AG04449 (cell line): ENCODE data around the gene MEIS1.

ENCODE experiments used
- CTCF ChIA-PET: fragments of 350-600 bp; formaldehyde crosslinking; extraction: SDS; loops from one replicate; lab custom pipeline; 2021; ENCODE audit warnings: antibody characterized with exemption; lab: Yijun Ruan, JAX
- POLR2A ChIA-PET: fragments of 400-600, 350-600 bp; formaldehyde crosslinking; extraction: SDS; loops from one replicate; lab custom pipeline; 2020; ENCODE audit warnings: antibody characterized with exemption, inconsistent platforms; lab: Yijun Ruan, JAX
- DNase-seq: peaks from one replicate; pipeline ENCODE4 v3.0.0-alpha.2; 2010; ENCODE audit warnings: low read depth, low spot score
- H3K4me3 ChIP-seq: 2 replicates; pipeline ENCODE4 v1.5.1; 2011; ENCODE audit warnings: low read depth, mild to moderate bottlenecking, control low read depth, low read length
- CTCF ChIP-seq: IDR thresholded peaks from one replicate; pipeline ENCODE4 v1.5.1; 2011; ENCODE audit warnings: mild to moderate bottlenecking, moderate library complexity, low read length, control low read depth, inconsistent platforms; ENCODE audit not compliant: insufficient read depth; ENCODE audit errors: missing control alignments

Gene MEIS1

GRCh38 chr2:66441581-66442320, 6.8 kb downstream of the MEIS1 start:
- DNase-seq, result no peak
- no peak for TF ChIP-seq CTCF
- H3K4me3 ChIP-seq, result peak overlapping the region; percentile 67
- CTCF ChIA-PET, result interaction anchor here (1.5 to 2.9 kb wide), 2 partner anchors 13 to 133 kb away, joined by 4 to 11 read pairs; no protein-coding TSS in a partner anchor
- POLR2A ChIA-PET, result interaction anchor here (0.6 to 0.7 kb wide), 3 partner anchors 133 to 481 kb away, joined by 3 to 5 read pairs (median 3); no protein-coding TSS in a partner anchor

GRCh38 chr2:66442516-66443185, 7.7 kb downstream of the MEIS1 start:
- no peak for DNase-seq
- peak overlapping the region; percentile 24 for H3K4me3 ChIP-seq
- TF ChIP-seq CTCF, result no peak
- POLR2A ChIA-PET, result interaction anchor here (5.8 kb wide), 1 partner anchor 8 kb away, joined by 55 read pairs; the partner anchor contains the start of gene MEIS1
- CTCF ChIA-PET, result interaction anchor here (0.6 to 2.0 kb wide), 4 partner anchors 9 to 773 kb away, joined by 3 to 5 read pairs (median 3); no protein-coding TSS in a partner anchor

- peak overlapping the region; percentile 53 for H3K4me3 ChIP-seq
- no peak for TF ChIP-seq CTCF
- CTCF ChIA-PET, result interaction anchor here (0.6 to 2.0 kb wide), 5 partner anchors 7 to 772 kb away, joined by 3 to 5 read pairs (median 3); no protein-coding TSS in a partner anchor
- no peak for DNase-seq
- POLR2A ChIA-PET, result interaction anchor here (5.8 kb wide), 1 partner anchor 9 kb away, joined by 55 read pairs; the partner anchor contains the start of gene MEIS1
Measured at GRCh38 chr2:66443186-66443978, 8.5 kb downstream of the MEIS1 start.

- no peak for TF ChIP-seq CTCF
- peak overlapping the region; percentile 53 for H3K4me3 ChIP-seq
- DNase-seq, result no peak
- ChIA-PET POLR2A (interaction anchor here (0.8 to 5.8 kb wide), 3 partner anchors 10 to 131 kb away, joined by 3 to 55 read pairs (median 4); partner anchors contain the start of gene MEIS1), CTCF (interaction anchor here (1.0 to 2.0 kb wide), 5 partner anchors 8 to 131 kb away, joined by 3 to 5 read pairs (median 4); no protein-coding TSS in a partner anchor)
Measured at GRCh38 chr2:66443979-66444861, 9.3 kb downstream of the MEIS1 start.
